Esophagus muscularis mucosa (tissue), 4 donors: ENCODE measurements around the gene RAB20. TPM values are rescaled to one million over a fixed set of nuclear protein-coding genes. Genes with fewer than 3 reads are reported as not detected.

Experiments
- DNase-seq: peaks from one replicate; pipeline ENCODE4 v3.0.0-alpha.2; 2017; ENCODE audit errors: extremely low spot score
- H3K27ac ChIP-seq, 4 donors: fragments of 200-600 bp; sonication (generic); replicated peaks in 1 of 4; 1 replicate in 3 of 4; 2 replicates in 1 of 4; pipeline ENCODE4 v1.5.1; 2016 to 2019; ENCODE audit warnings: mild to moderate bottlenecking in 1 of 4
- H3K27me3 ChIP-seq, 4 donors: fragments of 200-600 bp; sonication (generic); one replicate each; pipeline versions ENCODE4 v1.5.1 to v1.6.0; 2016 to 2019
- H3K36me3 ChIP-seq, 4 donors: fragments of 200-600 bp; sonication (generic); one replicate each; pipeline ENCODE4 v1.5.1; 2016 to 2019
- H3K4me1 ChIP-seq, 4 donors: fragments of 200-600 bp; sonication (generic); one replicate each; pipeline ENCODE4 v1.5.1; 2016 to 2019
- H3K4me3 ChIP-seq, 4 donors: fragments of 200-600 bp; sonication (generic); 1 replicate in 2 of 4; 2 replicates in 2 of 4; pipeline ENCODE4 v1.5.1; 2016 to 2019; ENCODE audit warnings: mild to moderate bottlenecking in 4 of 4, moderate library complexity in 1 of 4
- H3K9me3 ChIP-seq, 4 donors: fragments of 200-600 bp; sonication (generic); 1 replicate in 3 of 4; 2 replicates in 1 of 4; pipeline ENCODE4 v1.5.1; 2016 to 2019
- EP300 ChIP-seq: sonication (generic); formaldehyde crosslinking; IDR thresholded peaks from one replicate; pipeline ENCODE4 v1.6.1; 2017; ENCODE audit warnings: antibody characterized with exemption
- POLR2A ChIP-seq: fragments of 450-650 bp; IDR thresholded peaks from one replicate; pipeline ENCODE4 v1.6.1; 2017; ENCODE audit warnings: antibody characterized with exemption, moderate library complexity, mild to moderate bottlenecking, low read depth
- POLR2AphosphoS5 ChIP-seq, 2 donors: sonication (generic); formaldehyde crosslinking; IDR thresholded peaks; one replicate each; pipeline ENCODE4 v1.6.1; 2017; ENCODE audit warnings: antibody characterized with exemption in 2 of 2
- WGBS: methylation state at CpG from one replicate; pipeline ENCODE4 v1.1.5; 2018; 5-methylcytosine and 5-hydroxymethylcytosine counted together
- intact Hi-C: fragments of 100-400 bp; cut with DNase I; formaldehyde crosslinking; loops from one replicate; pipeline ENCODE4 v1.15.1; 2023
- total RNA-seq, 4 donors: library from RNA; depleted of rRNA; stranded (reverse); fragments of >200 nt; gene quantifications; one replicate each; pipeline versions ENCODE4 v1.1.0 to v1.2.1, GENCODE V29; 2016
- TF ChIP-seq, protein P1 (sequence below), 3 experiments: fragments of 200-600 bp in 2 of 3; fragments of 450-650 bp in 1 of 3; sonication (generic) in 2 of 3; IDR thresholded peaks; one replicate each; pipeline ENCODE4 v1.5.1; 2017 to 2019; ENCODE audit warnings: antibody characterized with exemption in 3 of 3, mild to moderate bottlenecking in 2 of 3, moderate library complexity in 1 of 3

RAB20 gene
- total RNA-seq, 4 donors from 2014 or later: 10.9 to 40.6 (median 15.4) TPM

GRCh38 chr13:110548891-110549794 lies 12.4 kb downstream of the RAB20 start:
- WGBS: 90% methylated on average over 7 of the region's 7 CpGs
- Histone ChIP-seq H3K27me3 (no peaks in the 10 kb centered on the region), H3K4me1 (peaks cover 4 to 28% (median 21%) of the 10 kb centered on the region in 4 donors), H3K4me3 (no peak overlapping the region), H3K36me3 (no peaks in the 10 kb centered on the region), H3K27ac (no peak overlapping the region), H3K9me3 (no peaks in the 10 kb centered on the region)
- intact Hi-C loops: no loop called here
- TF ChIP-seq POLR2AphosphoS5 (IDR thresholded peaks at IDR 0.05) (no peak), EP300 (no peak), POLR2A (no peak)
- TF ChIP-seq, protein P1, sequence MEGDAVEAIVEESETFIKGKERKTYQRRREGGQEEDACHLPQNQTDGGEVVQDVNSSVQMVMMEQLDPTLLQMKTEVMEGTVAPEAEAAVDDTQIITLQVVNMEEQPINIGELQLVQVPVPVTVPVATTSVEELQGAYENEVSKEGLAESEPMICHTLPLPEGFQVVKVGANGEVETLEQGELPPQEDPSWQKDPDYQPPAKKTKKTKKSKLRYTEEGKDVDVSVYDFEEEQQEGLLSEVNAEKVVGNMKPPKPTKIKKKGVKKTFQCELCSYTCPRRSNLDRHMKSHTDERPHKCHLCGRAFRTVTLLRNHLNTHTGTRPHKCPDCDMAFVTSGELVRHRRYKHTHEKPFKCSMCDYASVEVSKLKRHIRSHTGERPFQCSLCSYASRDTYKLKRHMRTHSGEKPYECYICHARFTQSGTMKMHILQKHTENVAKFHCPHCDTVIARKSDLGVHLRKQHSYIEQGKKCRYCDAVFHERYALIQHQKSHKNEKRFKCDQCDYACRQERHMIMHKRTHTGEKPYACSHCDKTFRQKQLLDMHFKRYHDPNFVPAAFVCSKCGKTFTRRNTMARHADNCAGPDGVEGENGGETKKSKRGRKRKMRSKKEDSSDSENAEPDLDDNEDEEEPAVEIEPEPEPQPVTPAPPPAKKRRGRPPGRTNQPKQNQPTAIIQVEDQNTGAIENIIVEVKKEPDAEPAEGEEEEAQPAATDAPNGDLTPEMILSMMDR (IDR thresholded peaks at IDR 0.05): no peak
- DNase-seq: no peak

GRCh38 chr13:110546926-110547325 lies 14.6 kb downstream of the RAB20 start:
- Histone ChIP-seq H3K4me1 (peaks cover 18 to 35% (median 33%) of the 10 kb centered on the region in 4 donors), H3K4me3 (no peak overlapping the region), H3K9me3 (no peaks in the 10 kb centered on the region), H3K27ac (peak overlapping the region in 3 of 4 donors; percentile 12 to 63 (median 28)), H3K36me3 (no peaks in the 10 kb centered on the region), H3K27me3 (no peaks in the 10 kb centered on the region)
- 79% methylated on average over 13 of the region's 14 CpGs for WGBS
- no peak for DNase-seq
- TF ChIP-seq POLR2AphosphoS5 (IDR thresholded peaks at IDR 0.05): peak; percentile 48 to 67
- TF ChIP-seq, protein P1 (IDR thresholded peaks at IDR 0.05): no peak
- TF ChIP-seq EP300: no peak
- TF ChIP-seq POLR2A: no peak
- intact Hi-C loops: no loop called here

GRCh38 chr13:110546378-110546777 lies 15.1 kb downstream of the RAB20 start:
- WGBS: 89% methylated on average over 4 of the region's 4 CpGs
- Histone ChIP-seq H3K4me3 (no peak overlapping the region), H3K9me3 (no peaks in the 10 kb centered on the region), H3K4me1 (peaks cover 22 to 39% (median 37%) of the 10 kb centered on the region in 4 donors), H3K27me3 (no peaks in the 10 kb centered on the region), H3K27ac (peak overlapping the region in 3 of 4 donors; percentile 12 to 63 (median 28)), H3K36me3 (no peaks in the 10 kb centered on the region)
- intact Hi-C loops: no loop called here
- TF ChIP-seq POLR2A (no peak), POLR2AphosphoS5 (IDR thresholded peaks at IDR 0.05) (no peak), EP300 (no peak)
- TF ChIP-seq, protein P1 (IDR thresholded peaks at IDR 0.05): no peak
- no peak for DNase-seq

- Histone ChIP-seq H3K27me3 (no peaks in the 10 kb centered on the region), H3K9me3 (no peaks in the 10 kb centered on the region), H3K4me3 (no peak overlapping the region), H3K27ac (peak overlapping the region; percentile 36 to 76 (median 66)), H3K36me3 (no peaks in the 10 kb centered on the region), H3K4me1 (peaks cover 44 to 65% (median 62%) of the 10 kb centered on the region in 4 donors)
- intact Hi-C loops: no loop called here
- whole genome bisulfite sequencing: 45% methylated on average over 6 of the region's 6 CpGs
- no peak for TF ChIP-seq EP300
- TF ChIP-seq POLR2AphosphoS5 (IDR thresholded peaks at IDR 0.05): peak in 1 of 2 donors; percentile 36
- no peak for DNase-seq
Observed at GRCh38 chr13:110542169-110542796, 19.2 kb downstream of the RAB20 start.

- no peak for DNase-seq
- no peaks in the 10 kb centered on the region for H3K36me3 ChIP-seq
- TF ChIP-seq POLR2A (no peak), EP300 (no peak), POLR2AphosphoS5 (IDR thresholded peaks at IDR 0.05) (no peak)
- TF ChIP-seq, protein P1 (IDR thresholded peaks at IDR 0.05): no peak
- H3K9me3 ChIP-seq: no peaks in the 10 kb centered on the region
- intact Hi-C loops: no loop called here
- no peaks in the 10 kb centered on the region for H3K27me3 ChIP-seq
- H3K4me3 ChIP-seq: no peak overlapping the region
- H3K4me1 ChIP-seq: peaks cover 44 to 59% (median 55%) of the 10 kb centered on the region in 4 donors
- 45% methylated on average over 4 of the region's 4 CpGs for WGBS
- H3K27ac ChIP-seq: peak overlapping the region; percentile 62 to 76 (median 68)
Observed at GRCh38 chr13:110541526-110541920, 20.0 kb downstream of the RAB20 start.
